SK-N-SH (cell line): Measurements from ENCODE around the gene PSMF1.

Experiments
- EP300 ChIP-seq, 2 experiments: IDR thresholded peaks; 2 replicates each; pipeline versions ENCODE4 v1.4.0 to v1.6.1; 2012; ENCODE audit warnings: borderline replicate concordance in 1 of 2, low read depth in 1 of 2, low read length in 1 of 2
- MXI1 ChIP-seq: IDR thresholded peaks from 2 replicates; pipeline ENCODE4 v1.6.1; 2012; ENCODE audit warnings: mild to moderate bottlenecking, low read depth, low read length, improper control_type of control experiment
- POLR2AphosphoS5 ChIP-seq: IDR thresholded peaks from 2 replicates; pipeline ENCODE4 v1.6.1; 2012; ENCODE audit warnings: low read depth, low read length
- RAD21 ChIP-seq: IDR thresholded peaks from 2 replicates; pipeline ENCODE4 v1.6.1; 2012; ENCODE audit warnings: mild to moderate bottlenecking, low read length
- SIN3A ChIP-seq: IDR thresholded peaks from 2 replicates; pipeline ENCODE4 v1.6.1; 2012; ENCODE audit warnings: low read depth, mild to moderate bottlenecking, low read length, moderate library complexity, borderline replicate concordance
- TF ChIP-seq, protein P1 (sequence below): fragments of 200-600 bp; sonication (generic); IDR thresholded peaks from 2 replicates; pipeline ENCODE4 v1.6.1; 2017; ENCODE audit warnings: antibody characterized with exemption, mild to moderate bottlenecking, moderate library complexity
- TF ChIP-seq, protein P2 (sequence below): IDR thresholded peaks from 2 replicates; pipeline ENCODE4 v1.4.0; 2012; ENCODE audit warnings: low read depth

DNA sequence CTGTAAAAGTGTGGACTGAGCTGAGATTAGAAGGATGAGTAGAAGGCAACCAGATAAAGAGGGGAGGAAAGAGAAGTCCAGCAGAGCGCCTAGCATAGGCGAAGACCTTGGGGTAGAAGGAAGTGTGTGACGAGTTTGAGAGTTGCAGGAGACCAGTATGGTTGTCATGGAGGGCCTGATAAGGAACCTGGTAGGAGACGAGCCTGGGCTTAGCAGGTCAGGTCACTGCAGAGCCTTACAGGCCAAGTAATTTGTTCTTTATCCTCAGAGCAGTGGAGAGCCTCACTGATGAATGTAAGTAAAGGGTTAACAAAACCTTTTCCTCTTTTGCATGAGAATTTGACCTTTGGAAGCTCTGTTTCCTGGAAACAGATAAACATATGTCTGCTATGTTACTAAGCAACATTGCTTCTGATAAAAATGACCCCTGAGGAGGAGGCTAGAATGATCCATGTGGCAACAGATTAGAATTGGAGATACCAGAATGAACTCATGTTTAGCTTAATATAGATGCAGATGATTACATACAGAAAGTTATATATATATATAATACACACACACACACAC lies 69.3 kb downstream of the PSMF1 start:
- no peak for TF ChIP-seq RAD21
- TF ChIP-seq, protein P1, sequence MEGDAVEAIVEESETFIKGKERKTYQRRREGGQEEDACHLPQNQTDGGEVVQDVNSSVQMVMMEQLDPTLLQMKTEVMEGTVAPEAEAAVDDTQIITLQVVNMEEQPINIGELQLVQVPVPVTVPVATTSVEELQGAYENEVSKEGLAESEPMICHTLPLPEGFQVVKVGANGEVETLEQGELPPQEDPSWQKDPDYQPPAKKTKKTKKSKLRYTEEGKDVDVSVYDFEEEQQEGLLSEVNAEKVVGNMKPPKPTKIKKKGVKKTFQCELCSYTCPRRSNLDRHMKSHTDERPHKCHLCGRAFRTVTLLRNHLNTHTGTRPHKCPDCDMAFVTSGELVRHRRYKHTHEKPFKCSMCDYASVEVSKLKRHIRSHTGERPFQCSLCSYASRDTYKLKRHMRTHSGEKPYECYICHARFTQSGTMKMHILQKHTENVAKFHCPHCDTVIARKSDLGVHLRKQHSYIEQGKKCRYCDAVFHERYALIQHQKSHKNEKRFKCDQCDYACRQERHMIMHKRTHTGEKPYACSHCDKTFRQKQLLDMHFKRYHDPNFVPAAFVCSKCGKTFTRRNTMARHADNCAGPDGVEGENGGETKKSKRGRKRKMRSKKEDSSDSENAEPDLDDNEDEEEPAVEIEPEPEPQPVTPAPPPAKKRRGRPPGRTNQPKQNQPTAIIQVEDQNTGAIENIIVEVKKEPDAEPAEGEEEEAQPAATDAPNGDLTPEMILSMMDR, result no peak
- no peak for TF ChIP-seq POLR2AphosphoS5
- no peak for TF ChIP-seq MXI1
- TF ChIP-seq, protein P2, sequence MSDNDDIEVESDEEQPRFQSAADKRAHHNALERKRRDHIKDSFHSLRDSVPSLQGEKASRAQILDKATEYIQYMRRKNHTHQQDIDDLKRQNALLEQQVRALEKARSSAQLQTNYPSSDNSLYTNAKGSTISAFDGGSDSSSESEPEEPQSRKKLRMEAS, result no peak
- no peak for TF ChIP-seq EP300 (IDR thresholded peaks at IDR 0.05; ENCODE audit: borderline replicate concordance in 1 of 2, low read depth in 1 of 2, low read length in 1 of 2)
- no peak for TF ChIP-seq SIN3A
